Endothelial cell of umbilical vein (primary cell): Measurements from ENCODE around the gene MPDU1. TPM values are rescaled to one million over a fixed set of nuclear protein-coding genes. Genes with fewer than 3 reads are reported as not detected.

Experiments used
- BruUV-seq: library from RNA; stranded (reverse); fragments of 400-500 nt; replicated peaks from 2 replicates; lab custom pipeline; 2021; lab: Mats Ljungman, UMichigan
- CTCF ChIA-PET: fragments of 300-600, 350-600 bp; sonication (Branson Sonifier 250); formaldehyde crosslinking; loops from one replicate; lab custom pipeline; 2021; ENCODE audit warnings: antibody characterized with exemption, inconsistent platforms; lab: Charles Lee
- POLR2A ChIA-PET: fragments of 300-600, 350-600 bp; sonication (Branson Sonifier 250); formaldehyde crosslinking; loops from one replicate; lab custom pipeline; 2021; ENCODE audit warnings: antibody characterized with exemption, inconsistent platforms; lab: Charles Lee
- DNase-seq: peaks from one replicate; pipeline ENCODE4 v3.0.0-alpha.2; 2011; ENCODE audit warnings: low read depth, low spot score
- FAIRE-seq: peaks from 2 replicates; lab custom pipeline; 2011; peaks lifted over from hg19 to GRCh38; lab: Jason Lieb, UNC
- H2AFZ ChIP-seq: 2 replicates; pipeline ENCODE4 v1.6.0; 2012; ENCODE audit warnings: low read depth, low read length, control low read depth, inconsistent platforms
- H3K27ac ChIP-seq: 2 replicates; pipeline ENCODE4 v1.5.1; 2011; ENCODE audit warnings: low read depth, mild to moderate bottlenecking, control low read depth, low read length, moderate library complexity; ENCODE audit not compliant: insufficient read depth
- H3K27me3 ChIP-seq, 2 experiments: 2 replicates each; pipeline versions ENCODE4 v1.6.0 to v1.6.1; 2011; ENCODE audit warnings: low read length in 2 of 2, mixed read lengths in 1 of 2; ENCODE audit not compliant: control insufficient read depth in 2 of 2, insufficient read depth in 2 of 2
- H3K36me3 ChIP-seq, 2 experiments: 2 replicates in 1 of 2; 3 replicates in 1 of 2; pipeline ENCODE4 v1.5.1; 2011; ENCODE audit warnings: low read length in 2 of 2, mild to moderate bottlenecking in 1 of 2, moderate library complexity in 1 of 2; ENCODE audit not compliant: control insufficient read depth in 2 of 2, insufficient read depth in 2 of 2; ENCODE audit errors: extremely low read depth in 1 of 2
- H3K4me1 ChIP-seq: 3 replicates; pipeline ENCODE4 v1.5.1; 2011; ENCODE audit warnings: mild to moderate bottlenecking, low read length; ENCODE audit not compliant: control insufficient read depth, insufficient read depth; ENCODE audit errors: extremely low read depth
- H3K4me2 ChIP-seq: 2 replicates; pipeline ENCODE4 v1.6.1; 2011; ENCODE audit warnings: low read length, control low read depth, mixed read lengths; ENCODE audit not compliant: insufficient read depth
- H3K4me3 ChIP-seq, 3 experiments: fragments of 200-600 bp in 1 of 3; sonication (generic), shearing (Covaris generic) in 1 of 3; replicated peaks in 1 of 3; 2 replicates each; pipeline ENCODE4 v1.5.1; 2011 to 2016; ENCODE audit warnings: control low read depth in 3 of 3, low read length in 3 of 3, mild to moderate bottlenecking in 2 of 3, inconsistent platforms in 1 of 3, low read depth in 1 of 3, moderate library complexity in 1 of 3; ENCODE audit not compliant: insufficient read depth in 1 of 3
- H3K79me2 ChIP-seq: 2 replicates; pipeline ENCODE4 v1.6.0; 2012; ENCODE audit warnings: low read length, inconsistent platforms; ENCODE audit not compliant: control insufficient read depth, insufficient read depth
- H3K9ac ChIP-seq: replicated peaks from 2 replicates; pipeline ENCODE3; 2011; ENCODE audit warnings: low read length, control low read depth; ENCODE audit not compliant: insufficient read depth; ENCODE audit errors: extremely low read depth
- H3K9me1 ChIP-seq: replicated peaks from 3 replicates; pipeline ENCODE4 v1.6.0; 2011; ENCODE audit warnings: mild to moderate bottlenecking, low read length; ENCODE audit not compliant: control insufficient read depth, insufficient read depth; ENCODE audit errors: extremely low read depth
- H3K9me3 ChIP-seq: replicated peaks from 2 replicates; pipeline ENCODE4 v1.5.1; 2012; ENCODE audit warnings: low read length, inconsistent platforms; ENCODE audit not compliant: control insufficient read depth, insufficient read depth
- H4K20me1 ChIP-seq: replicated peaks from 2 replicates; pipeline ENCODE3; 2011; ENCODE audit warnings: mild to moderate bottlenecking, low read length; ENCODE audit not compliant: control insufficient read depth, insufficient read depth; ENCODE audit errors: extremely low read depth
- CTCF ChIP-seq, 2 donors: IDR thresholded peaks; 1 replicate in 1 of 2; 2 replicates in 1 of 2; pipeline ENCODE4 v1.5.1; 2011; ENCODE audit warnings: low read length in 2 of 2, mild to moderate bottlenecking in 2 of 2, moderate library complexity in 2 of 2, control low read depth in 1 of 2, inconsistent platforms in 1 of 2, low read depth in 1 of 2; ENCODE audit not compliant: insufficient read depth in 1 of 2; ENCODE audit errors: extremely low read depth in 1 of 2
- EZH2 ChIP-seq: IDR thresholded peaks from 2 replicates; pipeline ENCODE4 v1.6.1; 2012; ENCODE audit warnings: borderline replicate concordance, low read depth, mild to moderate bottlenecking, moderate library complexity, low read length, inconsistent platforms; ENCODE audit not compliant: severe bottlenecking
- FOS ChIP-seq: IDR thresholded peaks from 2 replicates; pipeline ENCODE4 v1.6.1; 2011; ENCODE audit warnings: mild to moderate bottlenecking, low read length, moderate library complexity, borderline replicate concordance; ENCODE audit not compliant: insufficient read depth
- GATA2 ChIP-seq: IDR thresholded peaks from 2 replicates; pipeline ENCODE4 v1.7.0; 2011; ENCODE audit warnings: low read depth, mild to moderate bottlenecking, moderate library complexity, mixed read lengths, low read length; ENCODE audit not compliant: insufficient read length, insufficient read depth
- JUN ChIP-seq: IDR thresholded peaks from 2 replicates; pipeline ENCODE4 v1.6.1; 2011; ENCODE audit warnings: borderline replicate concordance, low read depth; ENCODE audit not compliant: insufficient read length, insufficient read depth
- MAX ChIP-seq: IDR thresholded peaks from 2 replicates; pipeline ENCODE4 v1.6.1; 2011; ENCODE audit not compliant: insufficient read depth, insufficient read length
- MYC ChIP-seq: IDR thresholded peaks from one replicate; pipeline ENCODE4 v1.6.1; 2011; ENCODE audit warnings: mild to moderate bottlenecking, low read depth, low read length
- POLR2A ChIP-seq: IDR thresholded peaks from 2 replicates; pipeline ENCODE4 v1.6.1; 2012; ENCODE audit warnings: low read depth, mild to moderate bottlenecking, control low read depth, low read length
- POLR2AphosphoS5 ChIP-seq: IDR thresholded peaks from 2 replicates; pipeline ENCODE4 v1.6.1; 2012; ENCODE audit warnings: low read depth, mild to moderate bottlenecking, control low read depth, low read length, moderate library complexity; ENCODE audit not compliant: insufficient read depth
- dilution Hi-C: fragments of 300-500 bp; cut with MboI; formaldehyde crosslinking; loops from one replicate; pipeline ENCODE4 v1.15.0; 2019; ENCODE audit warnings: low sequenced_read_pairs; ENCODE audit not compliant: extremely low pct_ligation_motif_present
- intact Hi-C: fragments of 100-400 bp; cut with micrococcal nuclease; formaldehyde crosslinking; loops from one replicate; pipeline ENCODE4 v1.10.0; 2022
- polyA plus RNA-seq, 4 experiments: library from polyadenylated mRNA; depleted of rRNA in 3 of 4; stranded (reverse) in 3 of 4; unstranded in 1 of 4; fragments of >200 nt; gene quantifications; 2 replicates each; pipeline versions ENCODE4 v1.2.1 to v1.2.3, GENCODE V29; 2011 to 2012; ENCODE audit warnings: missing spikeins in 1 of 4
- total RNA-seq: library from RNA; stranded (reverse); gene quantifications from 2 replicates; pipeline ENCODE4 v1.2.3, GENCODE V29; 2021

MPDU1 gene
- total and polyA plus RNA-seq, 2 donors (not counting 3 experiments of a cell fraction or from before 2014, with no cell fraction given) = 78.0 to 368 TPM

GRCh38 chr17:7555320-7555948 lies 28.2 kb upstream of the MPDU1 start:
- dilution Hi-C loops (no loop called here), intact Hi-C loops (no loop called here)
- no peak for FAIRE-seq
- H3K4me3 ChIP-seq = no peak overlapping the region
- no peak overlapping the region for H3K27ac ChIP-seq
- H3K4me2 ChIP-seq = no peak overlapping the region
- H3K4me1 ChIP-seq = peaks cover 18% of the 10 kb centered on the region
- TF ChIP-seq CTCF (IDR thresholded peaks at IDR 0.05; ENCODE audit: extremely low read depth in 1 of 2, insufficient read depth in 1 of 2, low read depth in 1 of 2, low read length in 2 of 2) (peak in 1 of 2 donors; percentile 16), POLR2AphosphoS5 (no peak), MYC (no peak)
- no peak overlapping the region for H2AFZ ChIP-seq
- no peaks in the 10 kb centered on the region for H3K79me2 ChIP-seq
- CTCF ChIA-PET = interaction anchor here (0.8 to 4.7 kb wide), 4 partner anchors 32 to 510 kb away, joined by 3 to 25 read pairs (median 4); no protein-coding TSS in a partner anchor
- H3K9me3 ChIP-seq = no peaks in the 10 kb centered on the region
- BruUV-seq = no TSS peak
- DNase-seq = no peak
- no peaks in the 10 kb centered on the region for H3K36me3 ChIP-seq
- H4K20me1 ChIP-seq = no peaks in the 10 kb centered on the region
- no peaks in the 10 kb centered on the region for H3K27me3 ChIP-seq
- POLR2A ChIA-PET = interaction anchor here (0.6 to 0.7 kb wide), 2 partner anchors 19 to 48 kb away, joined by 3 to 5 read pairs; no protein-coding TSS in a partner anchor
- H3K9ac ChIP-seq = no peak overlapping the region
- H3K9me1 ChIP-seq = no peaks in the 10 kb centered on the region

- intact Hi-C loops (no loop called here), dilution Hi-C loops (no loop called here)
- FAIRE-seq (no peak), DNase-seq (no peak)
- Histone ChIP-seq H3K4me2 (no peak overlapping the region), H3K4me1 (peaks cover 25% of the 10 kb centered on the region), H3K27me3 (no peaks in the 10 kb centered on the region), H3K27ac (no peak overlapping the region), H3K4me3 (no peak overlapping the region), H3K36me3 (no peaks in the 10 kb centered on the region), H3K9me3 (no peaks in the 10 kb centered on the region), H3K9me1 (no peaks in the 10 kb centered on the region), H3K9ac (no peak overlapping the region), H2AFZ (no peak overlapping the region), H3K79me2 (no peaks in the 10 kb centered on the region), H4K20me1 (no peaks in the 10 kb centered on the region)
- POLR2A ChIA-PET = no interaction called here
- TF ChIP-seq POLR2AphosphoS5 (no peak), MAX (no peak), FOS (no peak), CTCF (IDR thresholded peaks at IDR 0.05; ENCODE audit: extremely low read depth in 1 of 2, insufficient read depth in 1 of 2, low read depth in 1 of 2, low read length in 2 of 2) (no peak), MYC (no peak), EZH2 (no peak), JUN (no peak), GATA2 (no peak), POLR2A (no peak)
- no TSS peak for BruUV-seq
- CTCF ChIA-PET = interaction anchor here (2.0 to 6.7 kb wide), 3 partner anchors 33 to 41 kb away, joined by 5 to 314 read pairs (median 14); partner anchors contain the start of gene SOX15
These were observed 27.0 kb upstream of the MPDU1 start for GRCh38 chr17:7556627-7557026.
